SK-N-SH treated with all-trans-retinoic acid at 6 μM for 48 hours (cell line): ENCODE results near the gene SH3PXD2A.

Source experiments
- ATAC-seq: fragments of 200-7000 bp; cut with Tn5 transposase; 3 replicates; pipeline ENCODE4 v1.9.1; 2020; ENCODE audit warnings: mild to moderate bottlenecking, moderate library complexity
- ARNTL ChIP-seq: fragments of 450-650 bp; formaldehyde crosslinking; IDR thresholded peaks from 2 replicates; pipeline ENCODE4 v1.5.0; 2020; ENCODE audit warnings: low read depth, mild to moderate bottlenecking, moderate library complexity, borderline replicate concordance
- BACH2 ChIP-seq: fragments of 250-450 bp; sonication (Bioruptor Pico); IDR thresholded peaks from 2 replicates; pipeline ENCODE4 v1.9.0; 2021; ENCODE audit warnings: mild to moderate bottlenecking, borderline replicate concordance
- CREB5 ChIP-seq: fragments of 250-450 bp; sonication (Bioruptor Pico); IDR thresholded peaks from 2 replicates; pipeline ENCODE4 v1.5.1; 2020; ENCODE audit warnings: low read depth, mild to moderate bottlenecking, moderate library complexity
- CSRNP3 ChIP-seq: fragments of 250-450 bp; sonication (Bioruptor Pico); IDR thresholded peaks from 2 replicates; pipeline ENCODE4 v1.5.1; 2021; ENCODE audit warnings: mild to moderate bottlenecking, moderate library complexity
- ESRRG ChIP-seq: fragments of 250-450 bp; sonication (Bioruptor Pico); IDR thresholded peaks from 2 replicates; pipeline ENCODE4 v1.6.1; 2021; ENCODE audit warnings: mild to moderate bottlenecking
- GLIS3 ChIP-seq: fragments of 250-450 bp; sonication (Bioruptor Pico); IDR thresholded peaks from 2 replicates; pipeline ENCODE4 v1.5.0; 2020; ENCODE audit warnings: mild to moderate bottlenecking, moderate library complexity
- ISL1 ChIP-seq: fragments of 250-450 bp; sonication (Bioruptor Pico); IDR thresholded peaks from 2 replicates; pipeline ENCODE4 v2.1.2; 2022; ENCODE audit warnings: mild to moderate bottlenecking, moderate library complexity
- OSR1 ChIP-seq: fragments of 250-450 bp; sonication (Bioruptor Pico); IDR thresholded peaks from 2 replicates; pipeline ENCODE4 v1.8.0; 2022; ENCODE audit warnings: moderate library complexity, mild to moderate bottlenecking, inconsistent platforms
- POU6F1 ChIP-seq: fragments of 250-450 bp; sonication (Bioruptor Pico); IDR thresholded peaks from 2 replicates; pipeline ENCODE4 v1.8.0; 2021; ENCODE audit warnings: low read depth, mild to moderate bottlenecking, moderate library complexity, borderline replicate concordance
- PPARA ChIP-seq: fragments of 250-450 bp; sonication (Bioruptor Pico); IDR thresholded peaks from 2 replicates; pipeline ENCODE4 v1.5.0; 2020; ENCODE audit warnings: mild to moderate bottlenecking, borderline replicate concordance
- RARB ChIP-seq: fragments of 250-450 bp; sonication (Bioruptor Pico); IDR thresholded peaks from 2 replicates; pipeline ENCODE4 v1.8.0; 2021; ENCODE audit warnings: mild to moderate bottlenecking, moderate library complexity
- SNAI2 ChIP-seq: fragments of 250-450 bp; sonication (Bioruptor Pico); IDR thresholded peaks from 2 replicates; pipeline ENCODE4 v1.5.0; 2020; ENCODE audit warnings: mild to moderate bottlenecking, moderate library complexity
- TCF4 ChIP-seq: fragments of 250-450 bp; sonication (Bioruptor Pico); IDR thresholded peaks from 2 replicates; pipeline ENCODE4 v1.8.0; 2021; ENCODE audit warnings: mild to moderate bottlenecking, moderate library complexity, borderline replicate concordance
- TOX ChIP-seq: fragments of 250-450 bp; sonication (Bioruptor Pico); IDR thresholded peaks from 2 replicates; pipeline ENCODE4 v1.8.0; 2021; ENCODE audit warnings: mild to moderate bottlenecking, moderate library complexity, borderline replicate concordance
- TSHZ2 ChIP-seq: fragments of 250-450 bp; sonication (Bioruptor Pico); IDR thresholded peaks from 2 replicates; pipeline ENCODE4 v1.5.0; 2020; ENCODE audit warnings: mild to moderate bottlenecking, moderate library complexity
- ZC3H10 ChIP-seq: fragments of 250-450 bp; sonication (Bioruptor Pico); IDR thresholded peaks from 2 replicates; pipeline ENCODE4 v1.5.1; 2021; ENCODE audit warnings: mild to moderate bottlenecking, moderate library complexity
- ZFP3 ChIP-seq: fragments of 250-450 bp; sonication (Bioruptor Pico); IDR thresholded peaks from 2 replicates; pipeline ENCODE4 v1.5.0; 2020; ENCODE audit warnings: mild to moderate bottlenecking, moderate library complexity
- ZFP30 ChIP-seq: fragments of 450-650 bp; formaldehyde crosslinking; IDR thresholded peaks from 2 replicates; pipeline ENCODE4 v1.5.0; 2022; ENCODE audit warnings: mild to moderate bottlenecking, moderate library complexity
- ZNF565 ChIP-seq: fragments of 450-650 bp; formaldehyde crosslinking; conservative IDR thresholded peaks from 2 replicates; pipeline ENCODE4 v1.5.0; 2020; ENCODE audit warnings: low read depth, mild to moderate bottlenecking, moderate library complexity
- ZNF70 ChIP-seq: fragments of 450-650 bp; formaldehyde crosslinking; IDR thresholded peaks from 2 replicates; pipeline ENCODE4 v1.5.0; 2020; ENCODE audit warnings: mild to moderate bottlenecking, moderate library complexity
- ZNF8 ChIP-seq: fragments of 450-650 bp; formaldehyde crosslinking; IDR thresholded peaks from 2 replicates; pipeline ENCODE4 v1.5.0; 2020; ENCODE audit warnings: mild to moderate bottlenecking, moderate library complexity

The SH3PXD2A gene

GRCh38 chr10:103893817-103894216 lies 38.4 kb upstream of the SH3PXD2A start:
- ATAC-seq = no peak
- no peak for TF ChIP-seq PPARA (CRISPR knock-in tag)
- no peak for TF ChIP-seq ZFP30 (CRISPR knock-in tag)
- no peak for TF ChIP-seq CSRNP3
- no peak for TF ChIP-seq TOX
- TF ChIP-seq ZFP3 = no peak
- TF ChIP-seq CREB5 = no peak
- no peak for TF ChIP-seq GLIS3 (CRISPR knock-in tag)
- TF ChIP-seq ZC3H10 (CRISPR knock-in tag) = no peak
- TF ChIP-seq ARNTL (CRISPR knock-in tag) = no peak
- TF ChIP-seq ZNF70 (CRISPR knock-in tag) = no peak
- no peak for TF ChIP-seq ESRRG (CRISPR knock-in tag)
- TF ChIP-seq, all 23 proteins: peak for 0

- TF ChIP-seq RARB (CRISPR knock-in tag) = no peak
- no peak for TF ChIP-seq TCF4 (CRISPR knock-in tag)
- TF ChIP-seq ZFP30 (CRISPR knock-in tag) = no peak
- TF ChIP-seq ISL1 (CRISPR knock-in tag) = no peak
- no peak for TF ChIP-seq ZNF70 (CRISPR knock-in tag)
- no peak for TF ChIP-seq ZFP3
- TF ChIP-seq OSR1 (CRISPR knock-in tag) = no peak
- TF ChIP-seq ESRRG (CRISPR knock-in tag) = no peak
- TF ChIP-seq TSHZ2 (CRISPR knock-in tag) = no peak
- TF ChIP-seq CREB5 = no peak
- no peak for TF ChIP-seq ZNF565 (CRISPR knock-in tag)
- no peak for TF ChIP-seq ZNF8 (CRISPR knock-in tag)
- no peak for TF ChIP-seq POU6F1 (CRISPR knock-in tag)
- no peak for TF ChIP-seq CSRNP3
- no peak for TF ChIP-seq SNAI2 (CRISPR knock-in tag)
- ATAC-seq = no peak
These were observed 36.8 kb upstream of the SH3PXD2A start for GRCh38 chr10:103892181-103892580.

GRCh38 chr10:103890688-103891087 lies 35.3 kb upstream of the SH3PXD2A start:
- ATAC-seq = no peak
- TF ChIP-seq GLIS3 (CRISPR knock-in tag) (no peak), BACH2 (CRISPR knock-in tag) (no peak), TSHZ2 (CRISPR knock-in tag) (no peak), SNAI2 (CRISPR knock-in tag) (no peak), RARB (CRISPR knock-in tag) (no peak), ZC3H10 (CRISPR knock-in tag) (no peak), POU6F1 (CRISPR knock-in tag) (no peak), ESRRG (CRISPR knock-in tag) (no peak)
